ACC112 (cell line): ENCODE data around the gene BAZ1B.
"Not testable (repeated sequence)": the region's sequence is repeated elsewhere in the genome, so short reads cannot be mapped to it uniquely, and the experiment has no call there.

ENCODE experiments used
- H2AFZ ChIP-seq: fragments of 200-600 bp; sonication (generic); one replicate; pipeline ENCODE4 v1.6.0; 2017; ENCODE audit warnings: antibody characterized with exemption, low read length; ENCODE audit not compliant: unreplicated experiment
- H3K27ac ChIP-seq: fragments of 200-600 bp; sonication (generic); 2 replicates; pipeline ENCODE4 v1.5.1; 2014; ENCODE audit warnings: low read depth, mild to moderate bottlenecking, antibody characterized with exemption, low read length, moderate library complexity
- H3K27me3 ChIP-seq: fragments of 200-600 bp; sonication (generic); 2 replicates; pipeline ENCODE4 v1.6.1; 2014; ENCODE audit warnings: mild to moderate bottlenecking, antibody characterized with exemption, low read length, moderate library complexity, mixed read lengths; ENCODE audit not compliant: insufficient read depth
- H3K36me3 ChIP-seq: fragments of 200-600 bp; sonication (generic); 2 replicates; pipeline ENCODE4 v1.6.1; 2016; ENCODE audit warnings: mild to moderate bottlenecking, antibody characterized with exemption, low read length, moderate library complexity, mixed read lengths; ENCODE audit not compliant: insufficient read depth
- H3K4me1 ChIP-seq: fragments of 200-600 bp; sonication (generic); one replicate; pipeline ENCODE4 v1.6.1; 2016; ENCODE audit warnings: low read length, mixed read lengths; ENCODE audit not compliant: insufficient read depth, unreplicated experiment, control insufficient read depth
- H3K4me3 ChIP-seq: fragments of 200-600 bp; sonication (generic); 2 replicates; pipeline ENCODE4 v1.5.1; 2014; ENCODE audit warnings: mild to moderate bottlenecking, low read depth, low read length
- H3K79me2 ChIP-seq: fragments of 200-600 bp; sonication (generic); one replicate; pipeline ENCODE4 v1.6.0; 2016; ENCODE audit warnings: low read length; ENCODE audit not compliant: control insufficient read depth, unreplicated experiment, insufficient read depth

Gene BAZ1B

DNA sequence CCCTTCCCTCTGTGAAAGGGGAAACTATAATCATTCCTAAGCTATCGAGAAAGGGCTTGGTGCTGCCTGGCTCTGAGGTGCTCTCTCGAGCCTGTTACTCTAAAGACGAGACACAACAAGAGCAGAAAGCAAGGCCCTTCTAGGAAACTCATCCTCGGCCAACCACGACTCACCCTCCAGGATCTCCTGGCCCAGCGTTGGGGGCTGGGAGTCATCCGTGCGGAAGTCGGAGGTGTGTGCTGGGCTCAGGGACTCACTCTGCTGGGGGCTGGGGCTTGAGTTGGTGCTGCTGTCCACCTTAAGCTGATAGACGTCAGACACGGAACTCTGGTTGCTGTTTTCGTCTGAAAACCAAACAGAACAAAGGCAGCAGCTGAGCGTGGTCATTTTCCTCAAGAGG is 17.6 kb upstream of the BAZ1B start:
- Histone ChIP-seq H3K27me3 (no peaks in the 10 kb centered on the region), H2AFZ (no peak overlapping the region), H3K27ac (no peak overlapping the region), H3K4me3 (no peak overlapping the region), H3K79me2 (peaks cover 12% of the 10 kb centered on the region), H3K4me1 (no peaks in the 10 kb centered on the region), H3K36me3 (peaks cover 26% of the 10 kb centered on the region)

- H3K27me3 ChIP-seq, H3K4me3 ChIP-seq, H3K27ac ChIP-seq, H3K79me2 ChIP-seq, H2AFZ ChIP-seq, H3K4me1 ChIP-seq: not testable (repeated sequence)
- H3K36me3 ChIP-seq: peaks cover 26% of the 10 kb centered on the region
These were observed 16.4 kb upstream of the BAZ1B start for GRCh38 chr7:73538510-73538909.

GRCh38 chr7:73537051-73537450 is 15.0 kb upstream of the BAZ1B start:
- H2AFZ ChIP-seq: no peak overlapping the region
- H3K79me2 ChIP-seq: no peaks in the 10 kb centered on the region
- H3K4me3 ChIP-seq: no peak overlapping the region
- H3K27me3 ChIP-seq: no peaks in the 10 kb centered on the region
- no peaks in the 10 kb centered on the region for H3K4me1 ChIP-seq
- no peak overlapping the region for H3K27ac ChIP-seq
- H3K36me3 ChIP-seq: peaks cover 17% of the 10 kb centered on the region; the same call in 1 of the 2 replicates

- H2AFZ ChIP-seq: no peak overlapping the region
- H3K4me1 ChIP-seq: no peaks in the 10 kb centered on the region
- no peaks in the 10 kb centered on the region for H3K79me2 ChIP-seq
- H3K36me3 ChIP-seq: peaks cover 13% of the 10 kb centered on the region; the same call in 1 of the 2 replicates
- H3K4me3 ChIP-seq: no peak overlapping the region
- no peaks in the 10 kb centered on the region for H3K27me3 ChIP-seq
- H3K27ac ChIP-seq: no peak overlapping the region
These were observed 14.4 kb upstream of the BAZ1B start for GRCh38 chr7:73536479-73536878.

DNA sequence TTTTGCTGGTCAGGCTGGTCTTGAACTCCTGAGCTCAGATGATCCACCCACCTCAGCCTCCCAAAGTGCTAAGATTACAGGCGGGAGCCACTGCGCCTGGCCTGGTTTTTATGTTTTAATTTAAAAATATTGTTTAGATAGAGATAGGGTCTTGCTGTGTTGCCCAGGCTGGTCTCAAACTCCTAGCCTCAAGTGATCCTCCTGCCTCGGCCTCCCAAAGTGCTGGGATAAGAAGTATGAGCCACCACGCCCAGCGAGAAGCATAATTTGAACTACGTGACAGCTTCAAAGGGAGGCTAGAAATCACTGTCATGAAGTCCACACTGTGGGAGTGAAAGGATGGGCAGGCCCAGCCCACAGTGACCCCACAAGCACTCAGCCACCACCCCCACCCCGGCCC is 13.8 kb upstream of the BAZ1B start:
- H3K4me3 ChIP-seq: not testable (repeated sequence)
- H3K36me3 ChIP-seq: peaks cover 13% of the 10 kb centered on the region; the same call in 1 of the 2 replicates

DNA sequence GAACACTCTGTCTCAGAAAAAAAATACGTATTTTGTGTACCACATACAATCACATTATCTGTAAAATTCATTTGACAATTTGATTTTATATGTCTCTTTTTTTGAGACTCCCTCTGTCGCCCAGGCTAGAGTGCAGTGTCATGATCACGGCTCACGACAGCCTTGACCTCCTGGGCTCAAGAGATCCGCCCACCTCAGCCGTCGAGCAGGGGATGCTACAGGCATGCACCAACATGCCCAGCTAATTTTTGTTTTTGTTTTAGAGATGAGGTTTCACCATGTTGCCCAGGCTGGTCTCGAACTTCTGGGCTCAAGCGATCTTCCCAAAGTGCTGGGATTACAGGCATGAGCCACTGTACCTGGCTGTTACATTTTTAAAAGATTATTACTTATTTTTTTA is 11.6 kb upstream of the BAZ1B start:
- Histone ChIP-seq H3K27me3 (no peaks in the 10 kb centered on the region), H3K79me2 (no peaks in the 10 kb centered on the region), H3K4me1 (no peaks in the 10 kb centered on the region), H3K27ac (no peak overlapping the region), H2AFZ (no peak overlapping the region), H3K36me3 (0 out of 2 replicates have a peak, but pooled peaks cover 6% of the 10 kb centered on the region), H3K4me3 (no peak overlapping the region)

More for the DNA sequence above, 13.8 kb upstream of the BAZ1B start:
- not testable (repeated sequence) for H2AFZ ChIP-seq, H3K27ac ChIP-seq, H3K27me3 ChIP-seq, H3K4me1 ChIP-seq, H3K79me2 ChIP-seq

- Histone ChIP-seq H3K36me3 (no peaks in the 10 kb centered on the region), H2AFZ (no peak overlapping the region), H3K4me1 (peaks cover 6% of the 10 kb centered on the region), H3K4me3 (no peak overlapping the region), H3K27me3 (no peaks in the 10 kb centered on the region), H3K79me2 (no peaks in the 10 kb centered on the region), H3K27ac (no peak overlapping the region)
These were observed 10.1 kb upstream of the BAZ1B start for GRCh38 chr7:73532224-73532623.

DNA sequence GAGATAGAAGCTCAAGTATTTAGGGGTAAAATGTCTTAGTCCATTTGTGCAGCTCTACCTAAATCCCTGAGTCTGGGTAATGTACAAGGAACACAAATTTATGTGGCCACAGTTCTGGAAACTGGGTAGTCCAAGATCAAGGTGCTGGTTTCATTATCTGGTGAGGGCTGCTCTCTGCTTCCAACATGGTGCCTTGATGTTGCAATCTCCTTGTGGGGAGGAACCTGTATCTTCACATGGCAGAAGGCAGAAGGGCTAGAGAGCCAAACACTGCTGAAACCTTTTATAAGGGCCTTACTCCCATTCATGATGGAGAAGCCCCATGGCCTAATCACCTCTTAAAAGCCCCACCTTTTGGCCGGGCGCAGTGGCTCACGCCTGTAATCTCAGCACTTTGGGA is 8.7 kb upstream of the BAZ1B start:
- Histone ChIP-seq H3K27ac (no peak overlapping the region), H3K79me2 (no peaks in the 10 kb centered on the region), H3K36me3 (no peaks in the 10 kb centered on the region), H2AFZ (no peak overlapping the region), H3K27me3 (no peaks in the 10 kb centered on the region), H3K4me1 (peaks cover 6% of the 10 kb centered on the region), H3K4me3 (no peak overlapping the region)

DNA sequence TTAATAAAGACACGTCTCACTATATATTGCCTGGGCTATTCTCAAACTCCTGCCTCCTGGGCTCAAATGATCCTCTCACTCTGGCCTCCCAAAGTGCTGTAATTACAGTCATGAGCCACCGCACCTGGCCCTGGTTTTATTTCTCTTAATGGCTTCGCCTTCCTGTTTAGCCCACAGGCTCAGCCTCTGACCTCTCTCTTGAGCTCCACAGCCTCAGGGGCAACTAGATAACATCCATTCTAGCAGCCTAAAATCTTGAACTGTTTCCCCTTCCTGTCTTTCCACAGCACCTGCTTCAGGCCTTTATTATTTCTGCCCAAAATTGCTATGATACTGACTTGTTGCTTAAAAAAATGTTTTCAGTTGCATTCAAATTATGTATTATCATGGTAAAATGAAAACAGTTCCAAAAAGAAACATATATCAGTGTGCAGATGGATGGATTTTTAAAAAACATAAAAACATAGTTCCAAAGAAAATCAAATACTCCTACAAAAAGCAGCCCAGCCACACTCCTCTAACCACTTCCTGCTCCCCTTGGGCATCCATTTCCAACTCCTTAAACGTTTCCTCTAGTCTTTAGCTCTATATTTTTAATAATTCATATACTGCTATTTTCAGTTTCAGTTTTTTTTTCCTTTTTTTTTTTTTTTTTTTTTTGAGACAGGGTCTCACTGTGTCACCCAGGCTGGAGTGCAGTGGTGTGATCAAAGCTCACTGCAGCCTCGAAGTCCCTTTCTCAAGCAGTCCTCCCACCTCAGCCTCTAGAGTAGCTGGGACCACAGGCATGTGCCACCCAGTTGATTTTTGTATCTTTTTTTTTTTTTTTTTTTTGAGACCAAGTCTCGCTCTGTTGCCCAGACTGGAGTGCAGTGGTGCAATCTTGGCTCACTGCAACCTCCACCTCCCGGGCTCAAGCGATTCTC is 5.1 kb upstream of the BAZ1B start:
- no peaks in the 10 kb centered on the region for H3K79me2 ChIP-seq
- no peak overlapping the region for H3K4me3 ChIP-seq
- H3K4me1 ChIP-seq: peaks cover 6% of the 10 kb centered on the region
- H3K27me3 ChIP-seq: no peaks in the 10 kb centered on the region
- no peaks in the 10 kb centered on the region for H3K36me3 ChIP-seq
- no peak overlapping the region for H3K27ac ChIP-seq
- no peak overlapping the region for H2AFZ ChIP-seq

- H3K27me3 ChIP-seq, H2AFZ ChIP-seq, H3K4me1 ChIP-seq, H3K36me3 ChIP-seq, H3K79me2 ChIP-seq, H3K4me3 ChIP-seq, H3K27ac ChIP-seq: not testable (repeated sequence)
These were observed 4.0 kb upstream of the BAZ1B start for GRCh38 chr7:73526158-73526494.

- peak overlapping the region; percentile 90 for H3K4me3 ChIP-seq
- H3K79me2 ChIP-seq: peaks cover 50% of the 10 kb centered on the region
- H3K27me3 ChIP-seq: no peaks in the 10 kb centered on the region
- H2AFZ ChIP-seq: peak overlapping the region; percentile 33
- peaks cover 11% of the 10 kb centered on the region for H3K4me1 ChIP-seq
- peak overlapping the region; percentile 87 for H3K27ac ChIP-seq
- peaks cover 16% of the 10 kb centered on the region for H3K36me3 ChIP-seq
These were observed 423 bp downstream of the BAZ1B start for GRCh38 chr7:73521636-73522104.
